Nucleus accumbens (tissue), 56 donors: Measurements from ENCODE around the gene MYLK4.
A peak's percentile ranks its signal among the peaks of the same experiment; 100 is the strongest.

Source experiments
- DNase-seq, 56 donors: peaks; one replicate each; lab custom pipeline; 2025; lab: John Stamatoyannopoulos, UW

MYLK4 gene

GRCh38 chr6:2750832-2751231 lies at the start of gene MYLK4:
Gene MYLK4, minus strand, starts transcription at chr6:2750922. Its CDS starts 1,628 bp downstream, at chr6:2749294.
- no peak for DNase-seq

- DNase-seq, result no peak
Observed at GRCh38 chr6:2799936-2800527, 49.3 kb upstream of the MYLK4 start.

- no peak for DNase-seq
Observed at GRCh38 chr6:2798586-2799134, 47.9 kb upstream of the MYLK4 start.

GRCh38 chr6:2797564-2798031 lies 46.9 kb upstream of the MYLK4 start:
- DNase-seq, result no peak

GRCh38 chr6:2796861-2797260 lies 46.1 kb upstream of the MYLK4 start:
- no peak for DNase-seq

- no peak for DNase-seq
Observed at GRCh38 chr6:2795956-2796355, 45.2 kb upstream of the MYLK4 start.

- no peak for DNase-seq
Observed at GRCh38 chr6:2795162-2795561, 44.4 kb upstream of the MYLK4 start.

GRCh38 chr6:2794171-2794730 lies 43.5 kb upstream of the MYLK4 start:
- no peak for DNase-seq

- peak in 8 of 56 donors; percentile 18 to 41 (median 24) for DNase-seq
Observed at GRCh38 chr6:2793534-2794151, 42.9 kb upstream of the MYLK4 start.

- no peak for DNase-seq
Observed at GRCh38 chr6:2792330-2793110, 41.8 kb upstream of the MYLK4 start.

- no peak for DNase-seq
Observed at GRCh38 chr6:2791450-2791974, 40.8 kb upstream of the MYLK4 start.

- peak in 33 of 56 donors; percentile 8 to 64 (median 38) for DNase-seq
Observed at GRCh38 chr6:2790588-2791449, 40.1 kb upstream of the MYLK4 start.

GRCh38 chr6:2786269-2786668 lies 35.5 kb upstream of the MYLK4 start:
- DNase-seq, result no peak

GRCh38 chr6:2784930-2785329 lies 34.2 kb upstream of the MYLK4 start:
- DNase-seq, result no peak

- DNase-seq, result no peak
Observed at GRCh38 chr6:2784061-2784460, 33.3 kb upstream of the MYLK4 start.

- no peak for DNase-seq
Observed at GRCh38 chr6:2783188-2783963, 32.7 kb upstream of the MYLK4 start.

GRCh38 chr6:2782825-2783187 lies 32.1 kb upstream of the MYLK4 start:
- no peak for DNase-seq

GRCh38 chr6:2782356-2782708 lies 31.6 kb upstream of the MYLK4 start:
- DNase-seq, result no peak

- no peak for DNase-seq
Observed at GRCh38 chr6:2781685-2782355, 31.1 kb upstream of the MYLK4 start.
